BJ (cell line): ENCODE results near the gene SLC25A11. TPM values are rescaled to one million over a fixed set of nuclear protein-coding genes. Genes with fewer than 3 reads are reported as not detected.

Source experiments
- CTCF ChIA-PET: fragments of 350-600 bp; formaldehyde crosslinking; extraction: SDS; loops from one replicate; lab custom pipeline; 2021; ENCODE audit warnings: antibody characterized with exemption, inconsistent platforms; lab: Yijun Ruan, JAX
- POLR2A ChIA-PET: fragments of 300-600 bp; sonication (Branson Sonifier 250); formaldehyde crosslinking; extraction: SDS; loops from one replicate; lab custom pipeline; 2021; ENCODE audit warnings: antibody characterized with exemption; lab: Charles Lee
- DNase-seq: peaks from one replicate; pipeline ENCODE4 v3.0.0-alpha.2; 2011; ENCODE audit warnings: low read depth
- H3K27me3 ChIP-seq: 2 replicates; pipeline ENCODE4 v1.6.0; 2011; ENCODE audit warnings: low read length; ENCODE audit not compliant: control insufficient read depth, insufficient read depth
- H3K36me3 ChIP-seq: 2 replicates; pipeline ENCODE4 v1.5.1; 2011; ENCODE audit warnings: low read length; ENCODE audit not compliant: control insufficient read depth, insufficient read depth
- H3K4me3 ChIP-seq: 2 replicates; pipeline ENCODE4 v1.5.1; 2011; ENCODE audit warnings: low read depth, mild to moderate bottlenecking, control low read depth, low read length
- CTCF ChIP-seq: IDR thresholded peaks from 2 replicates; pipeline ENCODE4 v1.5.1; 2011; ENCODE audit warnings: low read depth, mild to moderate bottlenecking, control low read depth, inconsistent platforms, low read length, moderate library complexity; ENCODE audit not compliant: insufficient read depth
- polyA plus RNA-seq: library from polyadenylated mRNA; depleted of rRNA; stranded (reverse); fragments of >200 nt; gene quantifications from 2 replicates; pipeline ENCODE4 v1.2.3, GENCODE V29; 2011

SLC25A11 gene
- polyA plus RNA-seq, 1 experiment = 70.7 TPM

- POLR2A ChIA-PET = interaction anchor here (0.8 to 1.0 kb wide), 2 partner anchors 21 kb away, joined by 3 to 14 read pairs; partner anchors contain the start of gene SPAG7
- Histone ChIP-seq H3K36me3 (peaks cover 20% of the 10 kb centered on the region), H3K4me3 (peak overlapping the region; percentile 92), H3K27me3 (no peaks in the 10 kb centered on the region)
- no peak for DNase-seq
- TF ChIP-seq CTCF = no peak
- CTCF ChIA-PET = interaction anchor here (0.7 to 1.5 kb wide), 3 partner anchors 20 to 42 kb away, joined by 3 to 5 read pairs (median 5); no protein-coding TSS in a partner anchor
Observed at GRCh38 chr17:4945944-4946280, 6.1 kb upstream of the SLC25A11 start.

- ChIA-PET CTCF (interaction anchor here (1.0 to 1.5 kb wide), 2 partner anchors 21 to 43 kb away, joined by 5 read pairs; no protein-coding TSS in a partner anchor), POLR2A (interaction anchor here (1.0 kb wide), 1 partner anchor 22 kb away, joined by 3 read pairs; the partner anchor contains the start of gene SPAG7)
- peaks cover 20% of the 10 kb centered on the region for H3K36me3 ChIP-seq
- peak; percentile 55 for DNase-seq
- H3K27me3 ChIP-seq = no peaks in the 10 kb centered on the region
- peak overlapping the region; percentile 92 for H3K4me3 ChIP-seq
- TF ChIP-seq CTCF = no peak
Observed at GRCh38 chr17:4945176-4945943, 5.5 kb upstream of the SLC25A11 start.

- DNase-seq = no peak
- H3K36me3 ChIP-seq = peaks cover 20% of the 10 kb centered on the region
- ChIA-PET CTCF (no interaction called here), POLR2A (interaction anchor here (1.0 kb wide), 1 partner anchor 23 kb away, joined by 3 read pairs; the partner anchor contains the start of gene SPAG7)
- no peaks in the 10 kb centered on the region for H3K27me3 ChIP-seq
- no peak overlapping the region for H3K4me3 ChIP-seq
- no peak for TF ChIP-seq CTCF
Observed at GRCh38 chr17:4944554-4945175, 4.8 kb upstream of the SLC25A11 start.

GRCh38 chr17:4944163-4944553 is 4.3 kb upstream of the SLC25A11 start:
- peaks cover 20% of the 10 kb centered on the region for H3K36me3 ChIP-seq
- no peak for TF ChIP-seq CTCF
- DNase-seq = no peak
- CTCF ChIA-PET = no interaction called here
- H3K4me3 ChIP-seq = no peak overlapping the region
- no peaks in the 10 kb centered on the region for H3K27me3 ChIP-seq
- POLR2A ChIA-PET = no interaction called here
